ENCODE results near the gene TRIM24.

TRIM24 gene

GRCh38 chr7:138442822-138443221, 17.2 kb upstream of the TRIM24 start:
- Histone ChIP-seq H3K36me3 (ENCODE audit: insufficient read depth, low read length) (no peaks in the 10 kb centered on the region), H3K4me3 (ENCODE audit: low read length, poor library complexity, severe bottlenecking) (no peak overlapping the region), H3K9ac (ENCODE audit: low read depth, low read length, poor library complexity, severe bottlenecking) (no peak overlapping the region), H3K4me2 (ENCODE audit: low read depth, low read length, poor library complexity, severe bottlenecking) (no peak overlapping the region), H3K9me3 (ENCODE audit: insufficient read depth, low read depth, low read length) (no peaks in the 10 kb centered on the region), H3K79me2 (ENCODE audit: insufficient read depth, low read length) (no peaks in the 10 kb centered on the region), H3K4me1 (ENCODE audit: insufficient read depth, low read length, poor library complexity, severe bottlenecking) (no peaks in the 10 kb centered on the region), H4K20me1 (ENCODE audit: insufficient read depth, low read length, poor library complexity, severe bottlenecking) (no peaks in the 10 kb centered on the region), H3F3A (ENCODE audit: low read depth) (no peaks in the 10 kb centered on the region), H3K27me3 (ENCODE audit: insufficient read depth, low read length, poor library complexity, severe bottlenecking) (no peaks in the 10 kb centered on the region), H2AFZ (ENCODE audit: low read length) (no peak overlapping the region), H3K9me2 (replicated peaks; ENCODE audit: low read depth, low read length) (no peaks in the 10 kb centered on the region)
- no peak for TF ChIP-seq EZH2phosphoT487 (IDR thresholded peaks at IDR 0.05; ENCODE audit: borderline replicate concordance)
- no peak for TF ChIP-seq CTCF (conservative IDR thresholded peaks at IDR 0.05; ENCODE audit: low read length)

GRCh38 chr7:138449580-138449979, 10.5 kb upstream of the TRIM24 start:
- Histone ChIP-seq H4K20me1 (ENCODE audit: insufficient read depth, low read length, poor library complexity, severe bottlenecking) (no peaks in the 10 kb centered on the region), H3K27me3 (ENCODE audit: insufficient read depth, low read length, poor library complexity, severe bottlenecking) (no peaks in the 10 kb centered on the region), H2AFZ (ENCODE audit: low read length) (no peak overlapping the region), H3K79me2 (ENCODE audit: insufficient read depth, low read length) (no peaks in the 10 kb centered on the region), H3K4me1 (ENCODE audit: insufficient read depth, low read length, poor library complexity, severe bottlenecking) (no peaks in the 10 kb centered on the region), H3K9me3 (ENCODE audit: insufficient read depth, low read depth, low read length) (no peaks in the 10 kb centered on the region), H3K9me2 (replicated peaks; ENCODE audit: low read depth, low read length) (no peaks in the 10 kb centered on the region), H3K9ac (ENCODE audit: low read depth, low read length, poor library complexity, severe bottlenecking) (no peak overlapping the region), H3F3A (ENCODE audit: low read depth) (no peaks in the 10 kb centered on the region), H3K4me2 (ENCODE audit: low read depth, low read length, poor library complexity, severe bottlenecking) (no peak overlapping the region), H3K4me3 (ENCODE audit: low read length, poor library complexity, severe bottlenecking) (no peak overlapping the region), H3K36me3 (ENCODE audit: insufficient read depth, low read length) (no peaks in the 10 kb centered on the region)
- TF ChIP-seq EZH2phosphoT487 (IDR thresholded peaks at IDR 0.05; ENCODE audit: borderline replicate concordance) (no peak), CTCF (conservative IDR thresholded peaks at IDR 0.05; ENCODE audit: low read length) (peak; percentile 82)

GRCh38 chr7:138455609-138456008, 4.5 kb upstream of the TRIM24 start:
- Histone ChIP-seq H3F3A (ENCODE audit: low read depth) (no peaks in the 10 kb centered on the region), H3K9me2 (replicated peaks; ENCODE audit: low read depth, low read length) (no peaks in the 10 kb centered on the region), H3K9me3 (ENCODE audit: insufficient read depth, low read depth, low read length) (no peaks in the 10 kb centered on the region), H3K79me2 (ENCODE audit: insufficient read depth, low read length) (no peaks in the 10 kb centered on the region), H3K36me3 (ENCODE audit: insufficient read depth, low read length) (no peaks in the 10 kb centered on the region), H4K20me1 (ENCODE audit: insufficient read depth, low read length, poor library complexity, severe bottlenecking) (peaks cover 2% of the 10 kb centered on the region), H3K4me1 (ENCODE audit: insufficient read depth, low read length, poor library complexity, severe bottlenecking) (peaks cover 8% of the 10 kb centered on the region), H3K9ac (ENCODE audit: low read depth, low read length, poor library complexity, severe bottlenecking) (no peak overlapping the region), H3K4me3 (ENCODE audit: low read length, poor library complexity, severe bottlenecking) (no peak overlapping the region), H3K27me3 (ENCODE audit: insufficient read depth, low read length, poor library complexity, severe bottlenecking) (no peaks in the 10 kb centered on the region), H3K4me2 (ENCODE audit: low read depth, low read length, poor library complexity, severe bottlenecking) (no peak overlapping the region), H2AFZ (ENCODE audit: low read length) (no peak overlapping the region)
- TF ChIP-seq EZH2phosphoT487 (IDR thresholded peaks at IDR 0.05; ENCODE audit: borderline replicate concordance) (no peak), CTCF (conservative IDR thresholded peaks at IDR 0.05; ENCODE audit: low read length) (no peak)
